Panc1 (cell line): ENCODE data around the gene PIP4K2A. TPM values are rescaled to one million over a fixed set of nuclear protein-coding genes. Genes with fewer than 3 reads are reported as not detected.
A peak's percentile ranks its signal among the peaks of the same experiment; 100 is the strongest.

Experiments
- ATAC-seq: fragments of 200-7000 bp; cut with Tn5 transposase; 2 replicates; pipeline ENCODE4 v1.9.1; 2020; ENCODE audit warnings: mild to moderate bottlenecking, moderate library complexity
- Bru-seq: library from RNA; stranded (reverse); fragments of 400-500 nt; gene quantifications from one replicate; lab custom pipeline; 2021; lab: Mats Ljungman, UMichigan
- BruChase-seq, 2 experiments: library from RNA; stranded (reverse); fragments of 400-500 nt; gene quantifications; one replicate each; lab custom pipeline; 2021; lab: Mats Ljungman, UMichigan
- BruUV-seq: library from RNA; stranded (reverse); fragments of 400-500 nt; replicated peaks from 2 replicates; lab custom pipeline; 2021; lab: Mats Ljungman, UMichigan
- CTCF ChIA-PET: fragments of 300-600 bp; sonication (Branson Sonifier 250); formaldehyde crosslinking; loops from one replicate; lab custom pipeline; 2022; ENCODE audit warnings: antibody characterized with exemption; lab: Charles Lee
- POLR2A ChIA-PET: fragments of 300-600 bp; sonication (Branson Sonifier 250); formaldehyde crosslinking; loops from one replicate; lab custom pipeline; 2022; ENCODE audit warnings: antibody characterized with exemption; lab: Charles Lee
- DNase-seq: peaks from one replicate; pipeline ENCODE4 v3.0.0-alpha.2; 2010; ENCODE audit warnings: low read depth, low spot score
- H3K27ac ChIP-seq: 2 replicates; pipeline ENCODE4 v1.5.1; 2011; ENCODE audit warnings: mild to moderate bottlenecking, low read length, inconsistent platforms
- H3K27me3 ChIP-seq: fragments of 200-500 bp; sonication (Bioruptor generic); 2 replicates; pipeline ENCODE4 v1.6.0; 2014; ENCODE audit warnings: low read length, inconsistent platforms; ENCODE audit not compliant: control insufficient read depth, insufficient read depth
- H3K36me3 ChIP-seq: fragments of 200-500 bp; sonication (Bioruptor generic); 2 replicates; pipeline ENCODE4 v1.5.1; 2014; ENCODE audit warnings: inconsistent platforms, mild to moderate bottlenecking, low read length, moderate library complexity; ENCODE audit not compliant: control insufficient read depth, insufficient read depth
- H3K4me1 ChIP-seq: 2 replicates; pipeline ENCODE4 v1.5.1; 2011; ENCODE audit warnings: inconsistent platforms, mild to moderate bottlenecking, low read length, moderate library complexity; ENCODE audit not compliant: control insufficient read depth, insufficient read depth
- H3K4me3 ChIP-seq, 2 experiments: 2 replicates each; pipeline ENCODE4 v1.5.1; 2011 to 2012; ENCODE audit warnings: low read depth in 2 of 2, low read length in 2 of 2, mild to moderate bottlenecking in 2 of 2, inconsistent platforms in 1 of 2, moderate library complexity in 1 of 2
- H3K9me3 ChIP-seq: fragments of 200-500 bp; sonication (Bioruptor generic); 2 replicates; pipeline ENCODE4 v1.5.1; 2014; ENCODE audit warnings: low read depth, mild to moderate bottlenecking, inconsistent platforms, low read length, moderate library complexity; ENCODE audit not compliant: control insufficient read depth, insufficient read depth
- CTCF ChIP-seq: fragments of 450-650 bp; IDR thresholded peaks from 2 replicates; pipeline ENCODE4 v1.5.1; 2017; ENCODE audit warnings: mild to moderate bottlenecking
- POLR2AphosphoS5 ChIP-seq: IDR thresholded peaks from 2 replicates; pipeline ENCODE4 v1.6.1; 2012; ENCODE audit warnings: mild to moderate bottlenecking, low read depth, low read length, moderate library complexity
- REST ChIP-seq, 2 experiments: IDR thresholded peaks; 2 replicates each; pipeline ENCODE4 v1.6.1; 2011 to 2012; ENCODE audit warnings: low read depth in 2 of 2, control low read depth in 1 of 2, low read length in 1 of 2, mild to moderate bottlenecking in 1 of 2, moderate library complexity in 1 of 2; ENCODE audit not compliant: insufficient read depth in 1 of 2
- SIN3A ChIP-seq: IDR thresholded peaks from 2 replicates; pipeline ENCODE4 v1.6.1; 2012; ENCODE audit warnings: low read depth, mild to moderate bottlenecking, low read length, moderate library complexity, borderline replicate concordance; ENCODE audit not compliant: insufficient read depth
- TCF7L2 ChIP-seq: IDR thresholded peaks from 2 replicates; pipeline ENCODE4 v1.6.1; 2011; ENCODE audit warnings: mild to moderate bottlenecking, low read depth, low read length, inconsistent platforms
- in situ Hi-C: cut with HindIII; loops from 2 replicates; pipeline ENCODE4 v1.10.0; 2016; ENCODE audit warnings: low sequenced_read_pairs, low pct_unique_long_range_greater_than_20kb
- intact Hi-C: fragments of 100-400 bp; cut with micrococcal nuclease; formaldehyde crosslinking; loops from one replicate; pipeline ENCODE4 v1.10.0; 2022; ENCODE audit not compliant: unreplicated experiment
- long read RNA-seq: library from polyadenylated mRNA; unstranded; transcript quantifications from one replicate; pipeline ENCODE4 v2.0.0, GENCODE V29; 2021; ENCODE audit not compliant: unreplicated experiment
- polyA plus RNA-seq: library from polyadenylated mRNA; unstranded; fragments of >200 nt; gene quantifications from one replicate; pipeline ENCODE4 v1.2.1, GENCODE V29; 2012; ENCODE audit warnings: missing spikeins; ENCODE audit not compliant: insufficient read length
- total RNA-seq: library from RNA; stranded (reverse); gene quantifications from one replicate; pipeline ENCODE4 v1.2.1, GENCODE V29; 2021; ENCODE audit not compliant: unreplicated experiment

Gene PIP4K2A
- total RNA-seq, result 25.2 TPM
- polyA plus RNA-seq, result 16.8 TPM
- Bru-seq, nascent RNA, result percentile 80 among the genes with signal in this experiment
- BruChase-seq, experiment 1, labeled RNA remaining after a 2-hour chase, result percentile 71 among the genes with signal in this experiment
- BruChase-seq, experiment 2, labeled RNA remaining after a 6-hour chase, result percentile 73 among the genes with signal in this experiment
- long read RNA-seq, transcript PIP4K2A-202 (10 exons, 3,802 nt), result major isoform, 21 of 55 reads
- long read RNA-seq, partial matches to known transcripts, result 17 of 55 reads
- long read RNA-seq, other reads (novel, unspliced or antisense), result 17 of 55 reads

DNA sequence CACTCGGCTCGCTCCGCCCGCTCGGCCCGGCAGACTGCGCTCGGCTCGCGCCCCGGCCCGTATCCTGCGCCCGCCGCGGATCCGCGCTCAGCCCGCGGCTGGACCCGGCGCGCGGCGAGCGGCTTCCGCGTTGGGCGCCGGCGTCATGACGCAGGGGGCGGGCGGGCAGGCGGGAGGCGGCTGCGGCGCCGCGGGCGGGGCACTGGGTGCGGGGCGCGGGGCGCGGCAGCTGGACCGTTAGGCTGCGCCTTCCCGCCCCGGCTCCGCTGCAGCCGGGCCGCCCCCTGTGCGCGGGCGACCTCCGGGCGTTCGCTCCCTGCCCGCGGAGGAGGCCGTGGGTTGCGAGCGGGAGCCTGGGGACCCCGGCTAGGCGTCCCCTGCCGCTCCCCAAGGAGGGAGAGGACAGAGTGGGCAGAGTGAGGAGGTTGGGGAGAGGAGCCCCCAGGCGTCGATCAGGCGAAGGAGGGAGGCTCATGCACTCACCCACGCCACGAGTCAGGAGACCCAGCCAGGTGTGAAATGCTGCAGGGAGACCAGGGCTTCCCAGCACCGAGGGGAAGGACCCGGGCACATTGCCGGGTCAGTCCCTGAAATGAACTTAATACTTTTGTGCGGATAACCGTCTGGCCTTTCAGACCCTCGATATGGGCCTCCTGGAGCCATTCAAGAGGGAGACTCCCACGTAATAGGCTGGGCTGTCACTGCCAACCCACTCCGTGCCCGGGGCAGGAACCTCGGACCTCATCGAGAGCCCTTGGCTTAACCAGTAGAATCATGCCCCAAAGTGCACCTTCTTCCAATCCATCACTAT lies at the start of gene PIP4K2A:
Gene PIP4K2A (minus strand): TSS at position 100 of the 811 bp plus-strand sequence. CDS start 252 bp downstream, outside the sequence.
- Histone ChIP-seq H3K4me3 (peak within 1 kb of the TSS; percentile 76 to 83), H3K4me1 (peaks cover 12% of the 10 kb centered on the region), H3K36me3 (no peaks in the 10 kb centered on the region), H3K27ac (peak within 1 kb of the TSS; percentile 86), H3K27me3 (no peaks in the 10 kb centered on the region), H3K9me3 (no peaks in the 10 kb centered on the region)
- ATAC-seq (peak; percentile 97), DNase-seq (no peak)
- TF ChIP-seq POLR2AphosphoS5 (peak; percentile 44; the same call in 1 of the 2 replicates), TCF7L2 (no peak)
- in situ Hi-C loops (no loop called here), intact Hi-C loops (no loop called here)
- ChIA-PET POLR2A (no interaction called here), CTCF (no interaction called here)
- no TSS peak for BruUV-seq

DNA sequence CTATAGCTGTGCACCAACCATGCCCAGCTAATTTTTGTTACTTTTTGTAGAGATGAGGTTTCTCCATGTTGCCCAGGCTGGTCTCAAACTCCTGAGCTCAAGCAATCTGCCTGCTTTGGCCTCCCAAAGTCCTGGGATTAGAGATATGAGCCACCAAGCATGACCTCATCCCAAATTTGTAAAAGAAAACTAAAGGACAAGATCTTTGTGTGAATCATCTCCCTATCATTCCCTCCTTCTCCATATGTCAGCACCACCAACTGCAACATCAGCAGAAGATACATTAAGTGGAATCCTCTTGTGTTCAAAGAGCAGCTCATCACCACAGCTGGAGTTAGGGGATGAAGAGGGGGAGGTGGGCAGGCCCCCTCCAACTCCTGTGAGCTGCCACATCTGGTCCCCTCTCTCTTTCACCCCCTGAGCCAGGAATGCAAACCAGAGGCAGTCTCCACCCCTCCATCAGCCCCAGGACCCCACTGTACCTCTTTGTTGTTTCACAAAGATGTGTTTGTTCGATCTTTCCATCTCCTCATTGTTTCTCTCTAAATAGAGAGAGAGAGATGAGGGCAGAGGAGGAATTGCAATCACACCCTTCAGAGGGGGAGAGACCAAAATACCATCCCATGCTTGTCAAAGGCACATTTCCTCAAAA lies 47.3 kb upstream of the PIP4K2A start:
- Histone ChIP-seq H3K27ac (no peak overlapping the region), H3K27me3 (no peaks in the 10 kb centered on the region), H3K36me3 (no peaks in the 10 kb centered on the region), H3K9me3 (no peaks in the 10 kb centered on the region), H3K4me1 (no peaks in the 10 kb centered on the region), H3K4me3 (no peak overlapping the region)
- POLR2A ChIA-PET, result no interaction called here
- intact Hi-C loops, result no loop called here
- ATAC-seq, result no peak
- TF ChIP-seq POLR2AphosphoS5, result no peak
- no peak for TF ChIP-seq REST (IDR thresholded peaks at IDR 0.05; ENCODE audit: insufficient read depth in 1 of 2, low read depth in 2 of 2, low read length in 1 of 2)
- TF ChIP-seq SIN3A, result no peak
- no TSS peak for BruUV-seq
- CTCF ChIA-PET, result interaction anchor here (0.6 kb wide), 1 partner anchor 132 kb away, joined by 3 read pairs; no protein-coding TSS in a partner anchor
- in situ Hi-C loops, result no loop called here
- DNase-seq, result no peak

- TF ChIP-seq CTCF (no peak), TCF7L2 (no peak), SIN3A (no peak), POLR2AphosphoS5 (no peak), REST (IDR thresholded peaks at IDR 0.05; ENCODE audit: insufficient read depth in 1 of 2, low read depth in 2 of 2, low read length in 1 of 2) (no peak)
- H3K4me1 ChIP-seq, result no peaks in the 10 kb centered on the region
- BruUV-seq, result no TSS peak
- H3K27me3 ChIP-seq, result no peaks in the 10 kb centered on the region
- DNase-seq (no peak), ATAC-seq (no peak)
- no peak overlapping the region for H3K27ac ChIP-seq
- in situ Hi-C loops (no loop called here), intact Hi-C loops (no loop called here)
- H3K9me3 ChIP-seq, result no peaks in the 10 kb centered on the region
- no peaks in the 10 kb centered on the region for H3K36me3 ChIP-seq
- ChIA-PET POLR2A (no interaction called here), CTCF (no interaction called here)
- no peak overlapping the region for H3K4me3 ChIP-seq
These were observed 45.6 kb upstream of the PIP4K2A start for GRCh38 chr10:22760025-22760424.
